Thyroid gland (tissue), 4 donors: Measurements from ENCODE around the gene RAPGEF1. TPM values are rescaled to one million over a fixed set of nuclear protein-coding genes. Genes with fewer than 3 reads are reported as not detected.

Source experiments
- DNase-seq, 2 donors: peaks; one replicate each; pipeline ENCODE4 v3.0.0-alpha.2; 2019
- H3K27ac ChIP-seq, 3 donors: fragments of 200-600 bp; sonication (generic); 1 replicate in 2 of 3; 2 replicates in 1 of 3; pipeline ENCODE4 v1.5.1; 2016 to 2019; ENCODE audit warnings: mild to moderate bottlenecking in 1 of 3, moderate library complexity in 1 of 3
- H3K27me3 ChIP-seq: fragments of 200-600 bp; sonication (generic); one replicate; pipeline ENCODE4 v1.5.1; 2019
- H3K36me3 ChIP-seq, 2 donors: fragments of 200-600 bp; sonication (generic); one replicate each; pipeline ENCODE4 v1.5.1; 2016 to 2019
- H3K4me1 ChIP-seq, 2 donors: fragments of 200-600 bp; sonication (generic); one replicate each; pipeline ENCODE4 v1.5.1; 2017 to 2019
- H3K4me3 ChIP-seq, 3 donors: fragments of 200-600 bp; sonication (generic); replicated peaks in 1 of 3; 1 replicate in 2 of 3; 2 replicates in 1 of 3; pipeline ENCODE4 v1.5.1; 2016; ENCODE audit warnings: mild to moderate bottlenecking in 1 of 3
- H3K9me3 ChIP-seq: fragments of 200-600 bp; sonication (generic); one replicate; pipeline ENCODE4 v1.5.1; 2017
- CTCF ChIP-seq, 6 experiments: fragments of 200-600 bp in 3 of 6; fragments of 450-650 bp in 3 of 6; sonication (generic) in 3 of 6; IDR thresholded peaks; one replicate each; pipeline ENCODE4 v1.5.1; 2016 to 2019; ENCODE audit warnings: antibody characterized with exemption in 6 of 6, mild to moderate bottlenecking in 2 of 6, inconsistent platforms in 1 of 6, moderate library complexity in 1 of 6
- POLR2A ChIP-seq, 2 donors: fragments of 450-650 bp; IDR thresholded peaks; one replicate each; pipeline ENCODE4 v1.6.1; 2017; ENCODE audit warnings: antibody characterized with exemption in 2 of 2, mild to moderate bottlenecking in 2 of 2, moderate library complexity in 1 of 2
- WGBS, 2 donors: methylation state at CpG; one replicate each; pipeline ENCODE4 v1.1.5; 2017; 5-methylcytosine and 5-hydroxymethylcytosine counted together
- intact Hi-C: fragments of 100-400 bp; cut with DNase I; formaldehyde crosslinking; loops from one replicate; pipeline ENCODE4 v1.15.1; 2023
- total RNA-seq, 4 donors: library from RNA; depleted of rRNA; stranded (reverse); fragments of >200 nt; gene quantifications; one replicate each; pipeline ENCODE4 v1.2.3, GENCODE V29; 2016

RAPGEF1 gene
- total RNA-seq, 4 donors from 2014 or later = 39.6 to 52.5 (median 44.9) TPM

- intact Hi-C loops = no loop called here
- no peak overlapping the region for H3K27ac ChIP-seq
- no peaks in the 10 kb centered on the region for H3K9me3 ChIP-seq
- peak in 1 of 2 donors; percentile 15 for DNase-seq
- no peaks in the 10 kb centered on the region for H3K27me3 ChIP-seq
- WGBS, 2 donors = 4 to 14% methylated on average over 3 to 6 of the region's 7 CpGs
- H3K4me3 ChIP-seq = no peak overlapping the region
- H3K36me3 ChIP-seq = no peaks in the 10 kb centered on the region
- no peak for TF ChIP-seq POLR2A (IDR thresholded peaks at IDR 0.05)
- no peak for TF ChIP-seq CTCF (IDR thresholded peaks at IDR 0.05)
- H3K4me1 ChIP-seq = no peaks in the 10 kb centered on the region
These were observed 36.6 kb upstream of the RAPGEF1 start for GRCh38 chr9:131776473-131776872.

DNA sequence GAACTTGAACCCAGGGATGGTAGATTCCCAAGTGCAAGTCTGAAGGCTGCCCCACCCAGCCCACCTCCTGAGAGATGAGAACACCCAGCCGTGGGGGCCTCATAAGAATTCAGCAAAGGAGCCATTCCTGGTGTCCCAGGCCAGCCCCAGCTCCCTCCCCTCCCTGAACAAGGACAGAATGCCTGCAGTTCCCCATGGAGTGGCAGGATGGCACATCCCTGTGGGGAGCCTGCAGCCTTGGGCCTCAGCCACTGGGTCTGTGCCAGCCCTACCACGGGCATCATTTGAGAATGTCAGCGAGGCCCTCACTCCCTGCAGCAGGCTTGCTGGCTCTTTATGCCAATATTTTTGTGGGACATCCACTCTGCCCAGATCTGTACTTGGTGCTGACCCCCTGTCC is 36.2 kb upstream of the RAPGEF1 start:
- H3K27me3 ChIP-seq = no peaks in the 10 kb centered on the region
- no peak for DNase-seq
- 40 to 73% methylated on average over 2 of the region's 3 CpGs for WGBS, 2 donors

DNA sequence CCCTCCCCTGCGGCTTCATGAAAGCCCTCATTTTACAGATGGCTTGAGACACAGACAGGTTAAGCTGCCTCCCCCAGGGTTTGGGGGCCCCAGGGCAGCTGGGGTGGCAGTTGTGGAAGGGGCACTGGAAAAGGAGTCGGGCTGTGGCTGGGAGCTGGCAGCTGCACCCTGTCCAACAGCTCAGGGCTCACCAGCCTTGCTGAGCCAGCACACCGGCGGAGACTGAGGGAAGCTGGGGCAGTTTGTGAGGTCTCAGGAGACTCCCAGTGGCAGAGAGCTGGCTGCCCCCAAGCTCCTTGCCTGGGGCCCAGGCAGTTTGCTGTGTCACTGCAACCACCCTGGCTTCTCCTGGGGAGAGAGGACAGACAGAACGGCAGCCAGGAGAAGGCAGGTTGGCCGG is 34.8 kb upstream of the RAPGEF1 start:
- Histone ChIP-seq H3K27me3 (no peaks in the 10 kb centered on the region), H3K27ac (no peak overlapping the region), H3K4me1 (no peaks in the 10 kb centered on the region), H3K4me3 (no peak overlapping the region), H3K36me3 (no peaks in the 10 kb centered on the region), H3K9me3 (no peaks in the 10 kb centered on the region)
- no peak for DNase-seq
- TF ChIP-seq POLR2A (IDR thresholded peaks at IDR 0.05) (no peak), CTCF (IDR thresholded peaks at IDR 0.05) (no peak)
- intact Hi-C loops = no loop called here
- WGBS, 2 donors = 74 to 84% methylated on average over 5 to 6 of the region's 6 CpGs

More for the DNA sequence above, 36.2 kb upstream of the RAPGEF1 start:
- Histone ChIP-seq H3K4me3 (no peak overlapping the region), H3K9me3 (no peaks in the 10 kb centered on the region), H3K4me1 (no peaks in the 10 kb centered on the region), H3K27ac (no peak overlapping the region), H3K36me3 (no peaks in the 10 kb centered on the region)
- TF ChIP-seq POLR2A (IDR thresholded peaks at IDR 0.05) (no peak), CTCF (IDR thresholded peaks at IDR 0.05) (no peak)
- intact Hi-C loops = no loop called here

- Histone ChIP-seq H3K36me3 (no peaks in the 10 kb centered on the region), H3K4me1 (no peaks in the 10 kb centered on the region), H3K27ac (no peak overlapping the region), H3K9me3 (no peaks in the 10 kb centered on the region), H3K27me3 (no peaks in the 10 kb centered on the region), H3K4me3 (no peak overlapping the region)
- WGBS, 2 donors = 0 to 23% methylated on average over 3 to 6 of the region's 6 CpGs
- TF ChIP-seq CTCF (IDR thresholded peaks at IDR 0.05) = no peak
- no peak for TF ChIP-seq POLR2A (IDR thresholded peaks at IDR 0.05)
- peak; percentile 39 to 60 for DNase-seq
- intact Hi-C loops = no loop called here
These were observed 34.1 kb upstream of the RAPGEF1 start for GRCh38 chr9:131773911-131774379.

DNA sequence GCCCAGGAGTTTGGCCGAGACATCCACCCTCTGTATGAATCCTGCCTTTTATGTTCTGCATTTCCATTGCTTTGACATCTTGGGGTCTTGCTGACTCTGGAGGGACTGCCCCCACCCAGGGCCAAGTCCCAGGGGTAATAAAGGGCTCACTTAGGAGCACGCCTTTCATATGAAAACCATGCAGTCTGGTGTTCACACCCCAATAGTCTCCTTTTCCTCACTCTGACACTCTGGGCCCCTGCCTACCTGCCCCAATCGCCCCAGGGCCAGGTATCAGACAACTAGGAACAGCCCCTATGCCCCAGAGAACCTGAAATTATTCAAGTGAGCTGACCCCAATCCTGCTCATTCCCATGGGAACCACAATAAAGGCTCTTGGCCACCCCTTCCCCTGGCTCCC is 33.1 kb upstream of the RAPGEF1 start:
- H3K27me3 ChIP-seq = no peaks in the 10 kb centered on the region
- intact Hi-C loops = no loop called here
- no peak for DNase-seq
- H3K4me3 ChIP-seq = no peak overlapping the region
- H3K36me3 ChIP-seq = no peaks in the 10 kb centered on the region
- H3K9me3 ChIP-seq = no peaks in the 10 kb centered on the region
- TF ChIP-seq POLR2A (IDR thresholded peaks at IDR 0.05) (no peak), CTCF (IDR thresholded peaks at IDR 0.05) (no peak)
- 76 to 82% methylated on average over 2 to 3 of the region's 3 CpGs for WGBS, 2 donors
- no peaks in the 10 kb centered on the region for H3K4me1 ChIP-seq
- H3K27ac ChIP-seq = no peak overlapping the region
